Left renal cortex interstitium (tissue), 4 donors: ENCODE measurements around the gene OR56B1. TPM values are rescaled to one million over a fixed set of nuclear protein-coding genes. Genes with fewer than 3 reads are reported as not detected.
"Not testable (repeated sequence)": the region's sequence is repeated elsewhere in the genome, so short reads cannot be mapped to it uniquely, and the experiment has no call there.

Experiments used
- DNase-seq, 4 donors: peaks; one replicate each; pipeline ENCODE4 v3.0.0-alpha.2; 2013; ENCODE audit warnings: low read depth in 4 of 4, low spot score in 2 of 4, missing footprints in 1 of 4
- polyA plus RNA-seq, 4 donors: library from polyadenylated mRNA; unstranded; fragments of 120-200 nt; gene quantifications; one replicate each; pipeline ENCODE4 v1.2.1, GENCODE V29; 2013; ENCODE audit not compliant: insufficient read length in 4 of 4

Gene OR56B1, protein sequence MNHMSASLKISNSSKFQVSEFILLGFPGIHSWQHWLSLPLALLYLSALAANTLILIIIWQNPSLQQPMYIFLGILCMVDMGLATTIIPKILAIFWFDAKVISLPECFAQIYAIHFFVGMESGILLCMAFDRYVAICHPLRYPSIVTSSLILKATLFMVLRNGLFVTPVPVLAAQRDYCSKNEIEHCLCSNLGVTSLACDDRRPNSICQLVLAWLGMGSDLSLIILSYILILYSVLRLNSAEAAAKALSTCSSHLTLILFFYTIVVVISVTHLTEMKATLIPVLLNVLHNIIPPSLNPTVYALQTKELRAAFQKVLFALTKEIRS
- not detected for polyA plus RNA-seq

DNA sequence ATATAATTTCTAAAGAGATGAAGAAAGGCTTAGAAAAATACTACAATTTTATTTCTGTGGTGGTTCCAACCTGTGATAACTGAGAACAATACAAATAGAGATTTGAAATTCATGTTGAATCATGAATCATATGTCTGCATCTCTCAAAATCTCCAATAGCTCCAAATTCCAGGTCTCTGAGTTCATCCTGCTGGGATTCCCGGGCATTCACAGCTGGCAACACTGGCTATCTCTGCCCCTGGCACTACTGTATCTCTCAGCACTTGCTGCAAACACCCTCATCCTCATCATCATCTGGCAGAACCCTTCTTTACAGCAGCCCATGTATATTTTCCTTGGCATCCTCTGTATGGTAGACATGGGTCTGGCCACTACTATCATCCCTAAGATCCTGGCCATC, at the start of gene OR56B1:
TSS of gene OR56B1 (plus strand) at position 53 of the 400 bp plus-strand sequence. CDS start at position 122, 69 bp downstream.
- DNase-seq = no peak

DNA sequence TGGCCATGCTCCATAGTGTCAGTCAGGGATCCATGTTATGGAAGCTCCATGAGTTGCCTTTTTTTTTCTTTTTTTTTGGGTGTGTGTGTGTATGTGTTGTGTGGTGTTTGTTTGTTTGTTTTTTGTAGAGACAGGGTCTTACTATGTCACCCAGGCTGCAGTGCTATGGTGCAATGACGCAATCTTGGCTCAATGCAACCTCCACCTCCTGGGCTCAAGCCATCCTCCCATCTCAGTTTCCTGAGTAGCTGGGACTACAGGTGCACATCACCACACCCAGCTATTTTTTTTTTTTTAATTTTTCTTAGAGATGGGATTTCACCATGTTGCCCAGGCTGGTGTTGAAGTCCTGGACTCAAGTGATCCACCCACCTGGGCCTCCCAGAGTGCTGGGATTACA, 47.8 kb upstream of the OR56B1 start:
- no peak for DNase-seq

DNA sequence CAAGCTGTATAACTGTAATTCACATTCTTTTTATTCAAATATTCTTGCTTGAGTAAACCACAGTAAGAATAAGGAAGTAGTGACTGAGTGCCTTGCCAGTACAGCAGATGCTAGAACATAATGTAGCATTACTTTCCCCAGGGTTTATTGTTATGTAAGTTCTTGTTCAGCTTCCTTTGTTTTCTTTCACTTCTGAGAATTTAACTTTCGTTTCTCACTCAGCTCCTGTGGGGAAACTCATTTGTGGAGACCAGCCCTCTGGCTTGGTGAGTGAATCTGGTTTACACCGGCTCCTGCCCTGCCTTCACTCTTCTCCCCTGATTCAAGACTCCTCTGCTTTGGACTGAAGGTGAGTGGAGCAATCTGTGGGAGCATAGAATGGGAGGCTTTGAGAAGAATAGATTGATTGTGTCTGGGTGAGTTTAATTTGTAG, 46.7 kb upstream of the OR56B1 start, which contains the start of gene TRIM22:
TSS of gene TRIM22 (plus strand) at position 240 of the 433 bp plus-strand sequence. CDS start 6,443 bp downstream, outside the sequence.
- peak in 2 of 4 donors; percentile 3 to 25 for DNase-seq

DNA sequence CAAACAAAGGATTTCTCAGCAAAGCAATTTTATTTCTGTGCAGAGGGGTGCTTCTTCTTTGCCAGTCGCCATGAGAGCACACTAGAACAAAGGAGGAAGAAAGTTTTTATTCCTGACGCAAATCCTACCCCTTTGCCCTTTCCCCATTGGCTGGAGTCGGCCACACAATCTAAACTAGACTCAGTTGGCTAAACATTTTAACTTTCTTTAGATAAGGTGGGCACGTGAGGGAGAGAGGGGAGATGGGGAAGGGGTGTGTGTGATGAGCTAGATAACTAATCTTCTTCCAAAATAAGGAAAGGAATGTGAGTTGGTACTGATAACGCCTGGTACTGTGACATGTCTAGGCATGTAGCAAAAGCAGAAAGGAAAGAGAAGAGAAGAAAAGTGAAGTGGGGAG, 46.0 kb upstream of the OR56B1 start:
- DNase-seq = no peak

DNA sequence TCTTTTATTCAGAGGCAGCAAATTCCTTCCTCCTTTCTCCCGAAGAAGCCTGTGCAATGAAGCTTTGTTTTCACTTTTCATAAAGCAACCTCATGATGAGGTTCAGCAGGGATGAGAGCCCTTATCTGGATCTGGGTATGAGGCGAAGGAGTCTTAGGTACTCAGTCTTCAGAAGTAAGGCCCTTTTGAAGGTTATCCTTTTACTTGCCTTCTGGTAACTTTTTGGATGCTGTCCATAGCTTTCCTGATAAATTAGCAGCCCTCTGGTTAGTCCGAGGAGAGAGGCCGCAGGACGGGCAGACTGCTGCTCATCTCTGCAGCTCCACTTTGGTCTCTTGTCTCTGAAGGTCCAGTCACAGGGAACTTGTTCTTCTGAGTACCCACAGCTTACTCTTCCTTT, 45.5 kb upstream of the OR56B1 start:
- DNase-seq = no peak

DNA sequence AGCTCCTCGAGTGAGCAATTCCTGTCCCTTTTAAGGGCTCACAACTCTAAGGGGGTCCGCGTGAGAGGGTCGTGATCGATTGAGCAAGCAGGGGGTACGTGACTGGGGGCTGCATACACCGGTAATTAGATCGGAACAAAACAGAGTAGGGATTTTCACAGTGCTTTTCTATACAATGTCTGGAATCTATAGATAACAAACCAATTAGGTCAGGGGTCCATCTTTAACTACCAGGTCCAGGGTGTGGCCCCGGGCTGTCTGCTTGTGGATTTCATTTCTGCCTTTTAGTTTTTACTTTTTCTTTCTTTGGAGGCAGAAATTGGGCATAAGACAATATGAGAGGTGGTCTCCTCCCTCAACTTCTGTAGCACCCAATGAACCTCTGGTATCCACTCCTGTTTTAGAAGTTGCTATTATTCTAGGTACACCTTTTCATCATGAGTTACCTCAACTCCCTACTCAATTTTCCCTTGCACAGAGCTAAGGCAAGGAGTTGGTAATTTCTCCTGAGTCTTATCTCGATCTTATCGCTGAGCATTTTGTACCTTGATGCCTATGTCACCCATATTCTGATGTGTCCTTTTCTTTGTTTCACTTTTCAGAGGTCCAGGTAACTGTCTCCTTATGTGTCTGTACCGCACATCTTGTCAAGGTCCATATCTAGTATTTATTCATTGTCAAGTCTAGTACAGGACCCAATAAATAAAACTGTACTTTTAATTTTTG, 44.8 kb upstream of the OR56B1 start:
- not testable (repeated sequence) for DNase-seq

DNA sequence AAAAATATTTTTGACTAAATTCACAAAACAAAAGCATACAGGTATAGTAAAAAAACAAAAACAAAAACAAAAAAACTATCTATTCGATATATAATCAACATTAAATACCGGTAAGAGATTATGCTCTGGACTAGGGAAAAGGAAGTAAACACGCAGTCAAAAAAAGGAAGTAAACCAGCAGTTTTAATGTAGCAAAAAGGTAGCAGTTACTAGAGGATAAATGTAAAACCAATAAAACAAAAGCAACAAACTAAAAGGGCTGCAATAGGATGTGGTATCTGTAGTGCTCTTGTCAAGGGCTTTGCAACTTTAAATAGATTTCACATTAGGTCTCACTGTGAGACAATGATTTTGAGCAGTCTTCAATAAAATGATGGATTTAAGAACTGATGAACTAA, 44.3 kb upstream of the OR56B1 start:
- DNase-seq = no peak

DNA sequence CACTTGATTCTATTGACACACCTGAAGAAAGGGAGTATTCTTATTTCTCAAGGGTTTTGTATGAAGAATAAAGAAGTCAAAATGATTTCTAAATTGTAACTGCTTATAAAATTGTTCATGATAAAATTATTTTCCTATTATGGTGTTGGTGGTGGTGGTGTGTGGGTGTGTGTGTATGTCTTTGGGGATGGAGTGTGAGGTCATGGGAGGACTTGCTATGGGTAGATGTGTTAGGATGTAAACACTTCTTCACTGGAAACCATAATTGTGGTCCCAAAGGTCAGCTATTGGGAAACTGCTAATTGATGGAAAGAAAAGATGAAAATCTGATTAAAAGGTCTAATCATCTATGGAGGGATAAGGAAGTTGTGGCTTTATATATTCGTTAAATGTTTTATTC, 41.6 kb upstream of the OR56B1 start:
- DNase-seq = no peak

DNA sequence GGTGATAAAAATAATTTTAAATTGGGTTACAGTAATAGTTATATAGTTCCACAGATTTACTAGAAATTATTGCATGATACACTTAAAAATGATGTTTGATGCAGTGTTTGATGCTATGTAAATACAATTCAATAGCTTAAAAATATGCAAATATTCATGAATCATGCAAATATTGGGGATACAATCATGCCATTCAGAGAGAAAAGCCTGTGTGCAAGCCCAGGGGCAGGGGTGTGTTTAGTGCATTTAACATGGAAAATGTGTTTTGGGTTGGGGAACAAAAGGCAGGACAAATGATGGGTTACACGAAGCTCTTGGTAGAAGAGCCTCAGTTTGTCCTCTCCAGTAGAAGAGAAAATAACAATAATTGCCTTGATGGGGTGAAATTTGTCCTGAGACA, 40.7 kb upstream of the OR56B1 start:
- no peak for DNase-seq

DNA sequence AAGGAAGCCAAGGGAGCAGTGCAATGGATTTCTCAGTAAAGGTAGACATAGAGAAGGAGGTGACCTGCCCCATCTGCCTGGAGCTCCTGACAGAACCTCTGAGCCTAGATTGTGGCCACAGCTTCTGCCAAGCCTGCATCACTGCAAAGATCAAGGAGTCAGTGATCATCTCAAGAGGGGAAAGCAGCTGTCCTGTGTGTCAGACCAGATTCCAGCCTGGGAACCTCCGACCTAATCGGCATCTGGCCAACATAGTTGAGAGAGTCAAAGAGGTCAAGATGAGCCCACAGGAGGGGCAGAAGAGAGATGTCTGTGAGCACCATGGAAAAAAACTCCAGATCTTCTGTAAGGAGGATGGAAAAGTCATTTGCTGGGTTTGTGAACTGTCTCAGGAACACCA, 40.0 kb upstream of the OR56B1 start:
- no peak for DNase-seq

DNA sequence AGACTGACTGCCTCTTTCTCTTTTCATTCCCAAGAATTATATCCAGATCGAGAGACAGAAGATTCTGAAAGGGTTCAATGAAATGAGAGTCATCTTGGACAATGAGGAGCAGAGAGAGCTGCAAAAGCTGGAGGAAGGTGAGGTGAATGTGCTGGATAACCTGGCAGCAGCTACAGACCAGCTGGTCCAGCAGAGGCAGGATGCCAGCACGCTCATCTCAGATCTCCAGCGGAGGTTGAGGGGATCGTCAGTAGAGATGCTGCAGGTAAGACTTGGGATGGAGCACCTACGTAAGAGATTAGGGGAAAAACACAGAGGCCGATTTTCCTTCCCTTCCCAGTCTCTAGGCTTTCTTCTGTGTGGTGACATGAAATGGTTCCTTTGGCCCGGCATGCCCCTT, 38.0 kb upstream of the OR56B1 start:
- no peak for DNase-seq

DNA sequence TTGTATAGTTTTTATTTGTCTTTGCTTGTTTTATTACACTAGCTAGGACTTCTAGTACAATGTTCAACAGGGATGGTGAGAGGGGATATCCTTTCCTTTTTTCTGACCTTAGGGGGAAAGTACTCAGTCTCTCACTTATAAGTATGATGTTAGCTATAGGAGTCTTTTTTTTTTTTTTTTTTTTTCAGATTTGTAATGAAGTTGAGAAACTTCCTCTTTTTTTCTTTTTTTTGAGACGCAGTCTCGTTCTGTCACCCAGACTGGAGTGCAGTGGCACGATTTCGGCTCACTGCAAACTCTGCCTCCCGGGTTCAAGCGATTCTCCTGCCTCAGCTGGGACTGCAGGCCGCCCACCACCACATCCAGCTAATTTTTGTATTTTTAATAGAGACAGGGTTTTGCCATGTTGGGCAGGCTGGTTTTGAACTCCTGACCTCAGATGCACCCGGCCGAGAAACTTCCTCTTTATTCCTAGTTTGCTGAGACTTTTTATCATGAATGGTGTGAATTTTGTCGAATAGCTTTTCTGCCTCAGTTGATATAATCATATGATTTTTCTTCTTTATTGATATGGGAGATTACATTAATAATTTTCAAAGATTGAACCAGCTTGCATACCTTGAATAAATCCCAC, 35.7 kb upstream of the OR56B1 start:
- DNase-seq = no peak

DNA sequence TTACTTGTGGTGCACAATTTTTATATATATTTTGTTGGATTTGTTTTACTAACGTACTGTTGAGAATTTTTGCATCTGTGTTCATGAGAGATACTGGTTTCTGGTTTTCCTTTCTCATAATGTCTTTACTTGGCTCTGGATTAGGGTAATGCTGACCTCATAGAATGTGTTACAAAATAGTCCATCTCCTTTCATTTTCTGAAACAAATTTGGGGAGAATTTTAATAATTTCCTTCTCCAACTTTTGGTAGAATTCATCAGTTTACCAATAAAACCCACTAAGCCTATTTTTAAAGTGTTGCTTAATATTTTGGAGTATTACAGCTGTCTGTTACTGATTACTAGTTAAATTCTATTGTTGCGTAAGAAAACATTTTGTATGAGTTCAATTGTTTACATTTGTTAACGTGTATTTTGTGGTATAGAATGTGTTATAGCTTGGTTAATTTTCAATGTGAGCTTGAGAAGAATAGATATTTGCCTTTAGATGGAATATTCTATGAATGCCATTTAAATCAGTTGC, 35.1 kb upstream of the OR56B1 start:
- DNase-seq = no peak

DNA sequence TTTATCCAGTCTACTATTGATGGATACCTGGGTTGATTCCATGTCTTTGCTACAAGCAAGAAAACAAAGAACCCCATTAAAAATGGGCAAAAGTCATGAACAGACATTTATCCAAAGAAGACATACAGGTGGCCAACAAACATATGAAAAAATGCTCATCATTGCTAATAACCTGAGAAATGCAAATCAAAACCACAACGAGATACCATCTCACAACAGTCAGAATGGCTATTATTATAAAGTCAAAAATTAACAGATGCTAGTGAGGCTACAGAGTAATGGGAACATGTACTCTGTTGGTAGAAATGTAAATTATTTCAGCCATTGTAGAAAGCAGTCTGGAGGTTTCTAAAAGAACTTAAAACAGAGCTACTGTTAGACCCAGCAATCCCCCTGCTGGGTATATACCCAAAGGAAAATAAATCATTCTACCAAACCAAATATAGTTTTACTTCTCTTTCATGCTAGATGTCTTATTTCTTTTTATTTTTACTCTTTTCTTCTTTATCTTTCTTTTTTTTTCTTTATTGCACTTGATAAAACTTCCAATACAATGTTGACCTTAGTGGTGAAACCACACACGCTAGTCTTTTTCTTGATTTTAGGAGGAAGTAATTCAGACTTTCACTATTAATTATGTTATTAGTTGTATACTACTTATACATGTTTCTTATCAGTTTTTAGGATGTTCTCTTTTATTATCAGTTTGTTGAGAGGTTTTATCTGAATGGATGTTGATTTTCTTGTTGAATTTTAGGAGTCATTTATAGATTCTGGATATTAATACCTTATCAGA, 32.3 kb upstream of the OR56B1 start:
- no peak for DNase-seq

DNA sequence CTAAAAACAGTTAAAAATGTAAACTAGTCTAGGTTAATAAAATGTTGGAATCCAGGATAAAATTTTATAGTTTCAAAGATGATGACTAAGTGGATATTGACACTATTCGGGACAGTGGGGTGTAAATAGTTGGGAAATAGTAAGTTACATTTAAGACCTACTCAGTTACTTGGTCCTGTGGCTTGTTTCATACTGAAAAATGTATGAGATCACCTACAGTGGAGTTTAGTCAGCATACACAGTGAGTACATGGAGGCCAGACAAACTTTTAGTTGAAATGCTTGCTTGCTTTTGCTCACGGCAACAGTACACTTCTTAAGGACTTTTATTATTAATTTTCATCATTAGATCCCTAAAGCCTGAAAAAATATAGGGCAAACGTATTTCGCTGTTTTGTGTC, 30.6 kb upstream of the OR56B1 start:
- no peak for DNase-seq

DNA sequence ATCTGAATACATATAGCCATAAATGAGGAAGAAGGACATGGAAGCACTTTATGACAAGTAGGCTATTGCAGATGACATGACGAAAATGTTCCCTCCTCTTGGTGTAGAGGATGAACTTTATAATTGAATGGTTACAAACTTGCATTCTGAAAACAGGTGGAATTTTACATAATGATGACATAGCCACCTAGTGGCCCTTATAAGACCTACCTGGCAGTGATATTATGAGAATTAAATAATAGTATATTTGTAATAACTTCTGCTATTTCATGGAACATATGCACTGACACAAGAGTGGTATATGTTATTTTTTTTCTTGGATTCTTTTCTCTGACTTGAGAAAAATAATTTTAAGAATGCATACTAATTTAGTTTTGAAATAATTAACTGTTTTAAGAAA, 23.7 kb upstream of the OR56B1 start:
- no peak for DNase-seq

DNA sequence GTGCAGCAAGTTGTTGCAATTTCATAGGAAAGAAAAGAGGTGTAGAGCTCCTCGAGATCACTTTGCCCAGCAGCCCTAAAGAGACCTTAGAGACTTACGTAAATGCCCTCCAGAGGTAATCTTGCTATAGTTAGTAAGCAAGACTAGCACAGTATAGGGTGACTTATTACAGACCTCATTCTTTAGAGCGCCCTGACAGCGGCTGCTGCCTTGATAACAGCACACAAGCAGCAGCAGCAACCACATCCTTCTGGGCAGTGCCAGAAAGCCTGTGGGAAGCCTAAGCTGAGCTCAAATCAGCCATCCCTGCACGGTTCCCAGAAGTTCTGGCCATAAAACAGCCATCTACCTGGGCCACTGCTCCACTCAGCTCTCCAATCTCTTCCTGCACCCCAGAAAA, 22.6 kb upstream of the OR56B1 start:
- no peak for DNase-seq

DNA sequence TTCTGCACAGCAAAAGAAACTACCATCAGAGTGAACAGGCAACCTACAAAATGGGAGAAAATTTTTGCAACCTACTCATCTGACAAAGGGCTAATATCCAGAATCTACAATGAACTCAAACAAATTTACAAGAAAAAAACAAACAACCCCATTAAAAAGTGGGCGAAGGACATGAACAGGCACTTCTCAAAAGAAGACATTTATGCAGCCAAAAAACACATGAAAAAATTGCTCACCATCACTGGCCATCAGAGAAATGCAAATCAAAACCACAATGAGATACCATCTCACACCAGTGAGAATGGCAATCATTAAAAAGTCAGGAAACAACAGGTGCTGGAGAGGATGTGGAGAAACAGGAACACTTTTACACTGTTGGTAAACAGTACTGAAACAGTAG, 19.7 kb upstream of the OR56B1 start:
- DNase-seq = not testable (repeated sequence)

DNA sequence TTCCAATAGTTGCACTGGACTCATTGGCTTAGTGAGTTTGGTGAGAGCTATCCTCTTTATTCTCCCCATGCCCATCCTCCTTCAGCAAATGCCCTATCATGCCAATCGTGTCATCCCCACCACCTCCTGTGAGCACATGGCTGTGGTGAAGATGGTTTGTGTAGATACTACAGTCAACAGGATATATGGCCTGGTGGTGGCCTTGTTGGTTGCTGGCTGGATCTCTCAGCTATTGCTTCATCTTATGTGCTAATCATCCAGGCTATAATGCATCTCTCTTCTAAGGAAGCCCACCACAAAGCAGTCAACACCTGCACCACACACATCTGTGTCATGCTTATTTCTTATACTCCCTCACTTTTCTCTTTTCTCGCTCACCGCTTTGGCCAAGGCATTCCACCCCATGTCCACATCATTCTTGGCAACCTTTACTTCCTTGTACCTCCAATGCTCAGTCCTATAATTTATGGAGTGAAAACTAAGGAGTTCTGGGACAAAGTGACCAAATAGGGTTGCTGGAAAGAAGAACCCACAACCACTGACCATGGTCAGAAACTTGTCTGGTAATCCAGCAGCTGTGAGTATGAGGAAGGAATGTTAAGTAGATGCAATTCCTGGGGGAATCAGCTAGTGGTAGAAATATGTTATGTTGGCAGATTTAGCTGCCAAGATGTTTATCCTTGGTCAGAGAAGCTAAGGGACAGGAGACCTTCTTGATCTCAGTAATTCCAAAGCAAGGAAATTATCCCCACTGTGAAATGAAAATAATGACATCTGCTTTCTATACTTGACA, 16.3 kb upstream of the OR56B1 start:
- no peak for DNase-seq

DNA sequence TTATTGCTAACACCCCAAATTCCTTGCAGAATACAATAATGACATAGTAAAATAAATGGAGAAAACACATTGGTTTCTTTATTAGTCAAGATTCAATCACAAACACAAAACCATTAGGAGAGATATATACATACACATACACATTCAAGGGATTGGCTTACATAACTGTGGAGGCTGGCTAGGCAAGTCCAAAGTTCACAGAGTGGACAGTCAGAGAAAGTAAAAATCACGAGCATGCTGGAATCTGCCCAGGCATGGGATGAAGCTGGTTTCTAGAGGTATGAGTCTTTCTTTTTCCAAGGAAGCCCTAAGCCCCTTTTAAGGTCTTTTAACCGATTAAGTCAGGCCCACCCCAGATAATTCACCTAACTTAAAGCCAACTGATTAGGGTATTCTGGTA, 13.6 kb upstream of the OR56B1 start:
- no peak for DNase-seq
